WTC11 (cell line): Measurements from ENCODE around the gene CACNA2D4. TPM values are rescaled to one million over a fixed set of nuclear protein-coding genes. Genes with fewer than 3 reads are reported as not detected.

Source experiments
- ATAC-seq: fragments of 200-7000 bp; cut with Tn5 transposase; 2 replicates; pipeline ENCODE4 v1.10.0; 2021; ENCODE audit warnings: mild to moderate bottlenecking, moderate library complexity
- CTCF ChIA-PET: fragments of 300-600 bp; sonication (Branson Sonifier 250); formaldehyde crosslinking; loops from one replicate; lab custom pipeline; 2021; ENCODE audit warnings: antibody characterized with exemption; lab: Charles Lee
- POLR2A ChIA-PET: fragments of 350-600 bp; sonication (Branson Sonifier 250); formaldehyde crosslinking; loops from one replicate; lab custom pipeline; 2021; ENCODE audit warnings: antibody characterized with exemption; lab: Charles Lee
- DNase-seq: peaks from one replicate; pipeline ENCODE4 v3.0.0; 2021; ENCODE audit warnings: low spot score
- H3K27ac Mint-ChIP-seq: 2 replicates; pipeline ENCODE4 v1.8.0; 2021; ENCODE audit warnings: mixed read lengths
- H3K27me3 Mint-ChIP-seq: 2 replicates; pipeline ENCODE4 v1.8.0; 2021; ENCODE audit warnings: low read depth, mild to moderate bottlenecking, moderate library complexity, mixed read lengths
- H3K36me3 Mint-ChIP-seq: 2 replicates; pipeline ENCODE4 v1.8.0; 2021; ENCODE audit warnings: mixed read lengths
- H3K4me1 Mint-ChIP-seq: 2 replicates; pipeline ENCODE4 v1.8.0; 2022; ENCODE audit warnings: mixed read lengths
- H3K4me3 Mint-ChIP-seq: 2 replicates; pipeline ENCODE4 v1.8.0; 2021; ENCODE audit warnings: mild to moderate bottlenecking, moderate library complexity, mixed read lengths
- H3K9me3 Mint-ChIP-seq: 2 replicates; pipeline ENCODE4 v1.8.0; 2021; ENCODE audit warnings: mixed read lengths
- E2F4 ChIP-seq: sonication (generic); formaldehyde crosslinking; IDR thresholded peaks from 2 replicates; pipeline ENCODE4 v1.8.1; 2022; ENCODE audit warnings: low read depth, mild to moderate bottlenecking, moderate library complexity, missing genetic modification reagents, borderline replicate concordance
- FOXP4 ChIP-seq: sonication (generic); formaldehyde crosslinking; IDR thresholded peaks from 2 replicates; pipeline ENCODE4 v1.8.0; 2022; ENCODE audit warnings: mild to moderate bottlenecking, missing genetic modification reagents
- GABPB1 ChIP-seq: sonication (generic); formaldehyde crosslinking; IDR thresholded peaks from 2 replicates; pipeline ENCODE4 v1.8.1; 2023; ENCODE audit warnings: mild to moderate bottlenecking, missing genetic modification reagents
- OVOL2 ChIP-seq: fragments of 250-450 bp; sonication (Bioruptor Pico); IDR thresholded peaks from 2 replicates; pipeline ENCODE4 v1.9.0; 2021; ENCODE audit warnings: mild to moderate bottlenecking, borderline replicate concordance
- RORB ChIP-seq: fragments of 250-450 bp; sonication (Bioruptor Pico); IDR thresholded peaks from 2 replicates; pipeline ENCODE4 v1.9.0; 2021; ENCODE audit warnings: mild to moderate bottlenecking
- SOX15 ChIP-seq: fragments of 250-450 bp; sonication (Bioruptor Pico); IDR thresholded peaks from 2 replicates; pipeline ENCODE4 v1.9.0; 2021; ENCODE audit warnings: mild to moderate bottlenecking
- ZBTB43 ChIP-seq: sonication (generic); formaldehyde crosslinking; IDR thresholded peaks from 2 replicates; pipeline ENCODE4 v1.8.1; 2023; ENCODE audit warnings: mild to moderate bottlenecking, missing genetic modification reagents
- ZNF416 ChIP-seq: fragments of 250-450 bp; sonication (Bioruptor Pico); IDR thresholded peaks from 2 replicates; pipeline ENCODE4 v1.9.0; 2021; ENCODE audit warnings: mild to moderate bottlenecking, inconsistent platforms
- total RNA-seq: library from RNA; stranded (reverse); gene quantifications from 3 replicates; pipeline ENCODE4 v1.2.3, GENCODE V29; 2021
- TF ChIP-seq, protein P1 (sequence below): sonication (generic); formaldehyde crosslinking; IDR thresholded peaks from 2 replicates; pipeline ENCODE4 v1.8.1; 2023; ENCODE audit warnings: mild to moderate bottlenecking, moderate library complexity, missing genetic modification reagents
- TF ChIP-seq, protein P2 (sequence below): sonication (generic); formaldehyde crosslinking; IDR thresholded peaks from 2 replicates; pipeline ENCODE4 v1.8.0; 2022; ENCODE audit warnings: mild to moderate bottlenecking, missing genetic modification reagents

The CACNA2D4 gene
- total RNA-seq, 1 experiment from 2014 or later = 0.04 TPM

GRCh38 chr12:1830401-1830845 is 88.0 kb downstream of the CACNA2D4 start:
- no peaks in the 10 kb centered on the region for H3K36me3 Mint-ChIP-seq
- DNase-seq = no peak
- H3K9me3 Mint-ChIP-seq = no peaks in the 10 kb centered on the region
- no peak for TF ChIP-seq RORB
- TF ChIP-seq, all 79 proteins: peak for 0
- no peak overlapping the region for H3K27ac Mint-ChIP-seq
- H3K4me3 Mint-ChIP-seq = no peak overlapping the region
- ChIA-PET CTCF (interaction anchor here (0.9 to 2.3 kb wide), 9 partner anchors 15 to 196 kb away, joined by 3 to 7 read pairs (median 5); no protein-coding TSS in a partner anchor), POLR2A (no interaction called here)
- H3K4me1 Mint-ChIP-seq = peaks cover 6% of the 10 kb centered on the region
- no peak for ATAC-seq
- H3K27me3 Mint-ChIP-seq = peaks cover 8% of the 10 kb centered on the region; the same call in 1 of the 2 replicates

GRCh38 chr12:1829306-1829900 is 89.0 kb downstream of the CACNA2D4 start:
- H3K27ac Mint-ChIP-seq = no peak overlapping the region
- DNase-seq (no peak), ATAC-seq (no peak)
- H3K4me1 Mint-ChIP-seq = peaks cover 6% of the 10 kb centered on the region
- ChIA-PET POLR2A (no interaction called here), CTCF (interaction anchor here (1.3 kb wide), 1 partner anchor 93 kb away, joined by 3 read pairs; no protein-coding TSS in a partner anchor)
- TF ChIP-seq ZBTB43 = no peak
- TF ChIP-seq, protein P1, sequence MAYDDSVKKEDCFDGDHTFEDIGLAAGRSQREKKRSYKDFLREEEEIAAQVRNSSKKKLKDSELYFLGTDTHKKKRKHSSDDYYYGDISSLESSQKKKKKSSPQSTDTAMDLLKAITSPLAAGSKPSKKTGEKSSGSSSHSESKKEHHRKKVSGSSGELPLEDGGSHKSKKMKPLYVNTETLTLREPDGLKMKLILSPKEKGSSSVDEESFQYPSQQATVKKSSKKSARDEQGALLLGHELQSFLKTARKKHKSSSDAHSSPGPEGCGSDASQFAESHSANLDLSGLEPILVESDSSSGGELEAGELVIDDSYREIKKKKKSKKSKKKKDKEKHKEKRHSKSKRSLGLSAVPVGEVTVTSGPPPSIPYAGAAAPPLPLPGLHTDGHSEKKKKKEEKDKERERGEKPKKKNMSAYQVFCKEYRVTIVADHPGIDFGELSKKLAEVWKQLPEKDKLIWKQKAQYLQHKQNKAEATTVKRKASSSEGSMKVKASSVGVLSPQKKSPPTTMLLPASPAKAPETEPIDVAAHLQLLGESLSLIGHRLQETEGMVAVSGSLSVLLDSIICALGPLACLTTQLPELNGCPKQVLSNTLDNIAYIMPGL (CRISPR knock-in tag) = no peak
- no peak for TF ChIP-seq GABPB1 (CRISPR knock-in tag)
- no peak for TF ChIP-seq OVOL2 (CRISPR knock-in tag)
- H3K36me3 Mint-ChIP-seq = no peaks in the 10 kb centered on the region
- peaks cover 8% of the 10 kb centered on the region; the same call in 1 of the 2 replicates for H3K27me3 Mint-ChIP-seq
- no peaks in the 10 kb centered on the region for H3K9me3 Mint-ChIP-seq
- no peak overlapping the region for H3K4me3 Mint-ChIP-seq

DNA sequence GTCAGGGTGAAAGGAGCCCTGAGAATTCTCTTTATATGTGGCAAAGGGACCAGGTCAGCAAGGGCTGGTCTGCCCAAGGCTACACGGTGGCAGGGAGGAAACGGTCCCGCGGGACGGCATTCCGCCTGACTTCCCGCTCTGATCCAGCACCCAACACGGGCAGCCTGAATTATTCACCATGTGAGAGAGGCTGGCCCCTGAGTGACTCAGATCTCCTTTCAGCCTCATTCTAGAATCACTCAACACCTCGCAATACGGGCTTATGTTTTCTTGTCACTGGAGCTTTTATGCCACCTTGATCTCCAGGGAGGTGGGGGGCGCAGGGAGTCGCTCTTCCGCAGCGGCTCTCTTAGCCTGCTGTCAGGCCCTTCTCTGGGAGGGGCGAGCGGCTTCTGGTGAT is 89.6 kb downstream of the CACNA2D4 start:
- no peak for DNase-seq
- POLR2A ChIA-PET = no interaction called here
- Mint-ChIP-seq H3K4me1 (peaks cover 6% of the 10 kb centered on the region), H3K27me3 (peaks cover 8% of the 10 kb centered on the region; the same call in 1 of the 2 replicates), H3K36me3 (no peaks in the 10 kb centered on the region), H3K27ac (no peak overlapping the region), H3K9me3 (no peaks in the 10 kb centered on the region), H3K4me3 (no peak overlapping the region)
- CTCF ChIA-PET = interaction anchor here (1.0 kb wide), 1 partner anchor 111 kb away, joined by 3 read pairs; no protein-coding TSS in a partner anchor
- TF ChIP-seq SOX15 = no peak
- no peak for TF ChIP-seq ZNF416
- TF ChIP-seq FOXP4 = no peak
- TF ChIP-seq E2F4 (CRISPR knock-in tag) = no peak
- TF ChIP-seq, protein P2, sequence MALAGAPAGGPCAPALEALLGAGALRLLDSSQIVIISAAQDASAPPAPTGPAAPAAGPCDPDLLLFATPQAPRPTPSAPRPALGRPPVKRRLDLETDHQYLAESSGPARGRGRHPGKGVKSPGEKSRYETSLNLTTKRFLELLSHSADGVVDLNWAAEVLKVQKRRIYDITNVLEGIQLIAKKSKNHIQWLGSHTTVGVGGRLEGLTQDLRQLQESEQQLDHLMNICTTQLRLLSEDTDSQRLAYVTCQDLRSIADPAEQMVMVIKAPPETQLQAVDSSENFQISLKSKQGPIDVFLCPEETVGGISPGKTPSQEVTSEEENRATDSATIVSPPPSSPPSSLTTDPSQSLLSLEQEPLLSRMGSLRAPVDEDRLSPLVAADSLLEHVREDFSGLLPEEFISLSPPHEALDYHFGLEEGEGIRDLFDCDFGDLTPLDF (CRISPR knock-in tag) = no peak
- ATAC-seq = no peak
